Esophagus muscularis mucosa (tissue), 3 donors: ENCODE results near the gene TMEM88.

Experiments
- POLR2AphosphoS5 ChIP-seq, 2 donors: sonication (generic); formaldehyde crosslinking; IDR thresholded peaks; one replicate each; pipeline ENCODE4 v1.6.1; 2017; ENCODE audit warnings: antibody characterized with exemption in 2 of 2
- TF ChIP-seq, protein P1 (sequence below), 3 experiments: fragments of 200-600 bp in 2 of 3; fragments of 450-650 bp in 1 of 3; sonication (generic) in 2 of 3; IDR thresholded peaks; one replicate each; pipeline ENCODE4 v1.5.1; 2017 to 2019; ENCODE audit warnings: antibody characterized with exemption in 3 of 3, mild to moderate bottlenecking in 2 of 3, moderate library complexity in 1 of 3

DNA sequence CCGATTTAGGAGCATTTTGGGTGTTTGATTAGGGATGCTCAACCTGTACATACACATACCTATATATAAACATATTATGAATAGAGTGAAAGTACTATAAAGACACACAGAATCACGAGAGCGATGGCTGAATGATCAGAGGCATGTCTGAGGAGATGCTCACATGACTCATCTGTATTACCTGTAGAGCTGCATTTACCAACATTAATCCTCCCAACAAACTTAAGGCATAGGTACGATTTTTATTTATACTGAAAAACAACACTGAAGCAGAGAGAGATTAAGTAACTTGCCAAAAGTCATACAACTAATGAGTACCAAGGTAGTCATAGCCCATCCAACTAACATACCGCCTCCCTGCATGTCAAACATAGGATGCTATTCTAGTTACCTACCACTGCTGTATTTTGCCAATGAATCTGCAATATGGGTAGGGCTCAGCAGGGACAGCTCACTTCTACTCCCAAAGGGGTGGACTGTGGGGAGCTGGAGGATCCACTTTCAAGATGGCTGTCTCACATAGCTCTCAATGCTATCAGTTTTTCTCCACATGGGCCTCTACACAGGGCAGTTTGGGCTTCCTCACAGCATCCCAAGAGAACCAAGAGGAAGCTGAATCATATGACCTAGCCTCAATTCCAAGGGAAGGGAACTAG lies 10.3 kb downstream of the TMEM88 start:
- TF ChIP-seq POLR2AphosphoS5 (IDR thresholded peaks at IDR 0.05): no peak
- TF ChIP-seq, protein P1, sequence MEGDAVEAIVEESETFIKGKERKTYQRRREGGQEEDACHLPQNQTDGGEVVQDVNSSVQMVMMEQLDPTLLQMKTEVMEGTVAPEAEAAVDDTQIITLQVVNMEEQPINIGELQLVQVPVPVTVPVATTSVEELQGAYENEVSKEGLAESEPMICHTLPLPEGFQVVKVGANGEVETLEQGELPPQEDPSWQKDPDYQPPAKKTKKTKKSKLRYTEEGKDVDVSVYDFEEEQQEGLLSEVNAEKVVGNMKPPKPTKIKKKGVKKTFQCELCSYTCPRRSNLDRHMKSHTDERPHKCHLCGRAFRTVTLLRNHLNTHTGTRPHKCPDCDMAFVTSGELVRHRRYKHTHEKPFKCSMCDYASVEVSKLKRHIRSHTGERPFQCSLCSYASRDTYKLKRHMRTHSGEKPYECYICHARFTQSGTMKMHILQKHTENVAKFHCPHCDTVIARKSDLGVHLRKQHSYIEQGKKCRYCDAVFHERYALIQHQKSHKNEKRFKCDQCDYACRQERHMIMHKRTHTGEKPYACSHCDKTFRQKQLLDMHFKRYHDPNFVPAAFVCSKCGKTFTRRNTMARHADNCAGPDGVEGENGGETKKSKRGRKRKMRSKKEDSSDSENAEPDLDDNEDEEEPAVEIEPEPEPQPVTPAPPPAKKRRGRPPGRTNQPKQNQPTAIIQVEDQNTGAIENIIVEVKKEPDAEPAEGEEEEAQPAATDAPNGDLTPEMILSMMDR (IDR thresholded peaks at IDR 0.05): no peak
